ENCODE measurements around the gene PARVB. TPM values are rescaled to one million over a fixed set of nuclear protein-coding genes. Genes with fewer than 3 reads are reported as not detected.
"Not testable (repeated sequence)": the region's sequence is repeated elsewhere in the genome, so short reads cannot be mapped to it uniquely, and the experiment has no call there.

The PARVB gene
- total RNA-seq, 1 donor from 2014 or later = 49.3 TPM

- DNase-seq (no peak), ATAC-seq (no peak)
- Histone ChIP-seq H3K9me3 (no peaks in the 10 kb centered on the region), H3K4me3 (no peak overlapping the region), H3K27me3 (no peaks in the 10 kb centered on the region), H3K36me3 (no peaks in the 10 kb centered on the region), H3K4me1 (no peaks in the 10 kb centered on the region), H3K27ac (peak overlapping the region; percentile 24)
- intact Hi-C loops (cut with DNase I) = no loop called here
- no peak for TF ChIP-seq CTCF (IDR thresholded peaks at IDR 0.05)
Measured at GRCh38 chr22:44051961-44052360, 27.9 kb downstream of the PARVB start.

GRCh38 chr22:44055805-44056204, 31.7 kb downstream of the PARVB start:
- no peak for ATAC-seq

GRCh38 chr22:44056649-44057048, 32.5 kb downstream of the PARVB start:
- ATAC-seq; H3K4me1 ChIP-seq; H3K27ac ChIP-seq; H3K36me3 ChIP-seq; H3K9me3 ChIP-seq; H3K4me3 ChIP-seq; intact Hi-C loops (cut with DNase I); H3K27me3 ChIP-seq; DNase-seq: not testable (repeated sequence)

More at GRCh38 chr22:44055805-44056204, 31.7 kb downstream of the PARVB start:
- DNase-seq = no peak
- H3K27me3 ChIP-seq = no peaks in the 10 kb centered on the region
- no peaks in the 10 kb centered on the region for H3K9me3 ChIP-seq
- H3K4me1 ChIP-seq = no peaks in the 10 kb centered on the region
- H3K36me3 ChIP-seq = no peaks in the 10 kb centered on the region
- no peak overlapping the region for H3K27ac ChIP-seq
- H3K4me3 ChIP-seq = no peak overlapping the region
- intact Hi-C loops (cut with DNase I) = no loop called here
- no peak for TF ChIP-seq CTCF (IDR thresholded peaks at IDR 0.05)

GRCh38 chr22:44057401-44057987, 33.4 kb downstream of the PARVB start:
- Histone ChIP-seq H3K4me3 (no peak overlapping the region), H3K9me3 (no peaks in the 10 kb centered on the region), H3K27me3 (no peaks in the 10 kb centered on the region), H3K4me1 (no peaks in the 10 kb centered on the region), H3K27ac (no peak overlapping the region), H3K36me3 (no peaks in the 10 kb centered on the region)
- no peak for TF ChIP-seq CTCF (IDR thresholded peaks at IDR 0.05)
- DNase-seq = no peak
- intact Hi-C loops (cut with DNase I) = no loop called here
- ATAC-seq = peak; percentile 35

- TF ChIP-seq CTCF (IDR thresholded peaks at IDR 0.05) = no peak
- no peaks in the 10 kb centered on the region for H3K36me3 ChIP-seq
- no peaks in the 10 kb centered on the region for H3K27me3 ChIP-seq
- no peak overlapping the region for H3K4me3 ChIP-seq
- H3K4me1 ChIP-seq = peaks cover 12% of the 10 kb centered on the region
- ATAC-seq (no peak), DNase-seq (no peak)
- no peaks in the 10 kb centered on the region for H3K9me3 ChIP-seq
- no peak overlapping the region for H3K27ac ChIP-seq
- intact Hi-C loops (cut with DNase I) = no loop called here
Measured at GRCh38 chr22:44063462-44064371, 39.6 kb downstream of the PARVB start.

GRCh38 chr22:44067033-44067432, 42.9 kb downstream of the PARVB start:
- Histone ChIP-seq H3K36me3 (no peaks in the 10 kb centered on the region), H3K9me3 (no peaks in the 10 kb centered on the region), H3K4me3 (no peak overlapping the region), H3K27ac (no peak overlapping the region), H3K4me1 (peaks cover 12% of the 10 kb centered on the region), H3K27me3 (no peaks in the 10 kb centered on the region)
- ATAC-seq = no peak
- no peak for TF ChIP-seq CTCF (IDR thresholded peaks at IDR 0.05)
- intact Hi-C loops (cut with DNase I) = no loop called here
- DNase-seq = no peak

Data from upper lobe of right lung (tissue), 1 donor.